HEK293 (cell line): ENCODE results near the gene ZNF275.

Source experiments
- BCL11A ChIP-seq: fragments of 450-650 bp; formaldehyde crosslinking; IDR thresholded peaks from 2 replicates; pipeline ENCODE4 v1.5.1; 2016; ENCODE audit warnings: low read depth, missing biosample characterization, missing genetic modification characterization
- EGR2 ChIP-seq: fragments of 450-650 bp; formaldehyde crosslinking; IDR thresholded peaks from 2 replicates; pipeline ENCODE4 v1.5.1; 2016; ENCODE audit warnings: low read depth, missing biosample characterization, missing genetic modification characterization
- TCF7L2 ChIP-seq: IDR thresholded peaks from 2 replicates; pipeline ENCODE4 v1.6.1; 2011; ENCODE audit warnings: low read depth, mild to moderate bottlenecking, inconsistent platforms, low read length, moderate library complexity, borderline replicate concordance
- ZIC2 ChIP-seq: fragments of 450-650 bp; formaldehyde crosslinking; IDR thresholded peaks from 2 replicates; pipeline ENCODE4 v1.5.1; 2016; ENCODE audit warnings: missing biosample characterization, missing genetic modification characterization
- ZNF121 ChIP-seq: fragments of 450-650 bp; formaldehyde crosslinking; IDR thresholded peaks from 2 replicates; pipeline ENCODE4 v1.5.1; 2016; ENCODE audit warnings: missing biosample characterization, missing genetic modification characterization
- ZNF24 ChIP-seq: fragments of 450-650 bp; formaldehyde crosslinking; IDR thresholded peaks from 2 replicates; pipeline ENCODE4 v1.5.1; 2016; ENCODE audit warnings: missing biosample characterization, missing genetic modification characterization
- ZNF311 ChIP-seq: fragments of 450-650 bp; formaldehyde crosslinking; IDR thresholded peaks from 2 replicates; pipeline ENCODE4 v1.5.1; 2017; ENCODE audit warnings: missing biosample characterization, missing genetic modification characterization, borderline replicate concordance
- TF ChIP-seq, protein P1 (sequence below): fragments of 450-650 bp; formaldehyde crosslinking; IDR thresholded peaks from 2 replicates; pipeline ENCODE4 v1.5.1; 2016; ENCODE audit warnings: missing biosample characterization, missing genetic modification characterization
- TF ChIP-seq, protein P2 (sequence below): fragments of 450-650 bp; formaldehyde crosslinking; IDR thresholded peaks from 2 replicates; pipeline ENCODE4 v1.5.1; 2016; ENCODE audit warnings: missing biosample characterization, missing genetic modification characterization
- TF ChIP-seq, protein P3 (sequence below): fragments of 450-650 bp; formaldehyde crosslinking; IDR thresholded peaks from 2 replicates; pipeline ENCODE4 v1.5.1; 2016; ENCODE audit warnings: missing biosample characterization, missing genetic modification characterization, low read depth
- TF ChIP-seq, protein P4 (sequence below): fragments of 450-650 bp; formaldehyde crosslinking; IDR thresholded peaks from 2 replicates; pipeline ENCODE4 v1.5.1; 2016; ENCODE audit warnings: missing biosample characterization, missing genetic modification characterization

DNA sequence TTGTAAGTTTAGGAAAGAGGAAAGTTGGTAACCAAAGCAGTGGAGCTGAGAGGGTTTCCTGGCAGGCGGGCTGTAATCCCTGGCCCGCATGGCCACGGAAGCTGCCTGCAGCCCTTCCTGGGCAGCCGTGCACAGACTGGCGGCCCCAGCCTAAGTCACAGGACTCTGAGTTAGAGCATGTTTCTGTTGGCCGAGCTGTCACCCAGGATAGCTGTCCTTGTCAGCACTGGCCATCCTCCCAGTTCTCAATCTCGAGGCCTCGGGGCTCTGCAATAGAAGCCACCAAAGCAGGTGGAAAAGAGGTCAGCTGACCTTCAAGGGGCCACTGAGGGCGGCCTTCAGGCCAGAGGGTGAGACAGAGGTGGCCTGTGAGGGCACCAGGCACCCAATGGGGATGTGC, 46.7 kb downstream of the ZNF275 start:
- no peak for TF ChIP-seq BCL11A
- no peak for TF ChIP-seq TCF7L2
- TF ChIP-seq, protein P1, sequence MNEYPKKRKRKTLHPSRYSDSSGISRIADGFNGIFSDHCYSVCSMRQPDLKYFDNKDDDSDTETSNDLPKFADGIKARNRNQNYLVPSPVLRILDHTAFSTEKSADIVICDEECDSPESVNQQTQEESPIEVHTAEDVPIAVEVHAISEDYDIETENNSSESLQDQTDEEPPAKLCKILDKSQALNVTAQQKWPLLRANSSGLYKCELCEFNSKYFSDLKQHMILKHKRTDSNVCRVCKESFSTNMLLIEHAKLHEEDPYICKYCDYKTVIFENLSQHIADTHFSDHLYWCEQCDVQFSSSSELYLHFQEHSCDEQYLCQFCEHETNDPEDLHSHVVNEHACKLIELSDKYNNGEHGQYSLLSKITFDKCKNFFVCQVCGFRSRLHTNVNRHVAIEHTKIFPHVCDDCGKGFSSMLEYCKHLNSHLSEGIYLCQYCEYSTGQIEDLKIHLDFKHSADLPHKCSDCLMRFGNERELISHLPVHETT (tag by site-specific recombination): no peak
- TF ChIP-seq, protein P2, sequence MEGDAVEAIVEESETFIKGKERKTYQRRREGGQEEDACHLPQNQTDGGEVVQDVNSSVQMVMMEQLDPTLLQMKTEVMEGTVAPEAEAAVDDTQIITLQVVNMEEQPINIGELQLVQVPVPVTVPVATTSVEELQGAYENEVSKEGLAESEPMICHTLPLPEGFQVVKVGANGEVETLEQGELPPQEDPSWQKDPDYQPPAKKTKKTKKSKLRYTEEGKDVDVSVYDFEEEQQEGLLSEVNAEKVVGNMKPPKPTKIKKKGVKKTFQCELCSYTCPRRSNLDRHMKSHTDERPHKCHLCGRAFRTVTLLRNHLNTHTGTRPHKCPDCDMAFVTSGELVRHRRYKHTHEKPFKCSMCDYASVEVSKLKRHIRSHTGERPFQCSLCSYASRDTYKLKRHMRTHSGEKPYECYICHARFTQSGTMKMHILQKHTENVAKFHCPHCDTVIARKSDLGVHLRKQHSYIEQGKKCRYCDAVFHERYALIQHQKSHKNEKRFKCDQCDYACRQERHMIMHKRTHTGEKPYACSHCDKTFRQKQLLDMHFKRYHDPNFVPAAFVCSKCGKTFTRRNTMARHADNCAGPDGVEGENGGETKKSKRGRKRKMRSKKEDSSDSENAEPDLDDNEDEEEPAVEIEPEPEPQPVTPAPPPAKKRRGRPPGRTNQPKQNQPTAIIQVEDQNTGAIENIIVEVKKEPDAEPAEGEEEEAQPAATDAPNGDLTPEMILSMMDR: no peak
- no peak for TF ChIP-seq ZNF311
- TF ChIP-seq ZIC2 (tag by site-specific recombination): no peak
- TF ChIP-seq, protein P3, sequence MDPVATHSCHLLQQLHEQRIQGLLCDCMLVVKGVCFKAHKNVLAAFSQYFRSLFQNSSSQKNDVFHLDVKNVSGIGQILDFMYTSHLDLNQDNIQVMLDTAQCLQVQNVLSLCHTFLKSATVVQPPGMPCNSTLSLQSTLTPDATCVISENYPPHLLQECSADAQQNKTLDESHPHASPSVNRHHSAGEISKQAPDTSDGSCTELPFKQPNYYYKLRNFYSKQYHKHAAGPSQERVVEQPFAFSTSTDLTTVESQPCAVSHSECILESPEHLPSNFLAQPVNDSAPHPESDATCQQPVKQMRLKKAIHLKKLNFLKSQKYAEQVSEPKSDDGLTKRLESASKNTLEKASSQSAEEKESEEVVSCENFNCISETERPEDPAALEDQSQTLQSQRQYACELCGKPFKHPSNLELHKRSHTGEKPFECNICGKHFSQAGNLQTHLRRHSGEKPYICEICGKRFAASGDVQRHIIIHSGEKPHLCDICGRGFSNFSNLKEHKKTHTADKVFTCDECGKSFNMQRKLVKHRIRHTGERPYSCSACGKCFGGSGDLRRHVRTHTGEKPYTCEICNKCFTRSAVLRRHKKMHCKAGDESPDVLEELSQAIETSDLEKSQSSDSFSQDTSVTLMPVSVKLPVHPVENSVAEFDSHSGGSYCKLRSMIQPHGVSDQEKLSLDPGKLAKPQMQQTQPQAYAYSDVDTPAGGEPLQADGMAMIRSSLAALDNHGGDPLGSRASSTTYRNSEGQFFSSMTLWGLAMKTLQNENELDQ (tag by site-specific recombination): no peak
- no peak for TF ChIP-seq EGR2 (tag by site-specific recombination)
- no peak for TF ChIP-seq ZNF121 (tag by site-specific recombination)
- no peak for TF ChIP-seq ZNF24
- TF ChIP-seq, protein P4, sequence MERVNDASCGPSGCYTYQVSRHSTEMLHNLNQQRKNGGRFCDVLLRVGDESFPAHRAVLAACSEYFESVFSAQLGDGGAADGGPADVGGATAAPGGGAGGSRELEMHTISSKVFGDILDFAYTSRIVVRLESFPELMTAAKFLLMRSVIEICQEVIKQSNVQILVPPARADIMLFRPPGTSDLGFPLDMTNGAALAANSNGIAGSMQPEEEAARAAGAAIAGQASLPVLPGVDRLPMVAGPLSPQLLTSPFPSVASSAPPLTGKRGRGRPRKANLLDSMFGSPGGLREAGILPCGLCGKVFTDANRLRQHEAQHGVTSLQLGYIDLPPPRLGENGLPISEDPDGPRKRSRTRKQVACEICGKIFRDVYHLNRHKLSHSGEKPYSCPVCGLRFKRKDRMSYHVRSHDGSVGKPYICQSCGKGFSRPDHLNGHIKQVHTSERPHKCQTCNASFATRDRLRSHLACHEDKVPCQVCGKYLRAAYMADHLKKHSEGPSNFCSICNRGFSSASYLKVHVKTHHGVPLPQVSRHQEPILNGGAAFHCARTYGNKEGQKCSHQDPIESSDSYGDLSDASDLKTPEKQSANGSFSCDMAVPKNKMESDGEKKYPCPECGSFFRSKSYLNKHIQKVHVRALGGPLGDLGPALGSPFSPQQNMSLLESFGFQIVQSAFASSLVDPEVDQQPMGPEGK (tag by site-specific recombination): no peak
